Measurements from ENCODE around the gene MTIF3.

- TF ChIP-seq CTCF (IDR thresholded peaks at IDR 0.05) (no peak), MAX (CRISPR knock-in tag; IDR thresholded peaks at IDR 0.05) (no peak), SMAD3 (CRISPR knock-in tag; IDR thresholded peaks at IDR 0.05; ENCODE audit: borderline replicate concordance) (no peak), CDX4 (CRISPR knock-in tag; IDR thresholded peaks at IDR 0.05; ENCODE audit: borderline replicate concordance) (no peak), ZNF232 (CRISPR knock-in tag; IDR thresholded peaks at IDR 0.05) (no peak), MYBL2 (CRISPR knock-in tag; IDR thresholded peaks at IDR 0.05) (no peak), NR3C1 (CRISPR knock-in tag; conservative IDR thresholded peaks at IDR 0.05; ENCODE audit: low read depth) (no peak), NFYB (CRISPR knock-in tag; conservative IDR thresholded peaks at IDR 0.05; ENCODE audit: low read depth) (no peak), E2F4 (CRISPR knock-in tag; IDR thresholded peaks at IDR 0.05; ENCODE audit: borderline replicate concordance, low read depth) (no peak), USF2 (CRISPR knock-in tag; IDR thresholded peaks at IDR 0.05) (no peak), KAT7 (CRISPR knock-in tag; IDR thresholded peaks at IDR 0.05; ENCODE audit: borderline replicate concordance) (no peak)
Measured at GRCh38 chr13:27409013-27409412, 41.4 kb downstream of the MTIF3 start.
